Mucosa of rectum (tissue), 2 donors: ENCODE data around the gene SCN9A.

ENCODE experiments used
- H3K27ac ChIP-seq, 2 donors: one replicate each; pipeline ENCODE4 v1.7.0; 2013; ENCODE audit warnings: inconsistent platforms in 2 of 2, low read depth in 2 of 2, low read length in 2 of 2
- H3K27me3 ChIP-seq, 2 donors: one replicate each; pipeline ENCODE4 v1.7.0; 2013; ENCODE audit warnings: low read length in 2 of 2; ENCODE audit not compliant: control insufficient read depth in 2 of 2, insufficient read depth in 2 of 2
- H3K36me3 ChIP-seq, 2 donors: one replicate each; pipeline ENCODE4 v1.7.0; 2013; ENCODE audit warnings: low read length in 2 of 2; ENCODE audit not compliant: control insufficient read depth in 2 of 2, insufficient read depth in 2 of 2
- H3K4me1 ChIP-seq, 2 donors: one replicate each; pipeline ENCODE4 v1.7.0; 2013; ENCODE audit warnings: low read length in 2 of 2, mild to moderate bottlenecking in 1 of 2; ENCODE audit not compliant: control insufficient read depth in 2 of 2, insufficient read depth in 2 of 2
- H3K4me3 ChIP-seq, 2 donors: one replicate each; pipeline ENCODE4 v1.7.0; 2013; ENCODE audit warnings: low read length in 2 of 2
- H3K9ac ChIP-seq, 2 donors: one replicate each; pipeline ENCODE4 v1.7.0; 2013; ENCODE audit warnings: low read length in 2 of 2, low read depth in 1 of 2, mild to moderate bottlenecking in 1 of 2
- H3K9me3 ChIP-seq, 2 donors: one replicate each; pipeline ENCODE4 v1.7.0; 2013; ENCODE audit warnings: low read length in 2 of 2; ENCODE audit not compliant: control insufficient read depth in 2 of 2
- donor health status: healthy.
- donor health status: Normal muscosa, but diverticular disease.

The SCN9A gene

DNA sequence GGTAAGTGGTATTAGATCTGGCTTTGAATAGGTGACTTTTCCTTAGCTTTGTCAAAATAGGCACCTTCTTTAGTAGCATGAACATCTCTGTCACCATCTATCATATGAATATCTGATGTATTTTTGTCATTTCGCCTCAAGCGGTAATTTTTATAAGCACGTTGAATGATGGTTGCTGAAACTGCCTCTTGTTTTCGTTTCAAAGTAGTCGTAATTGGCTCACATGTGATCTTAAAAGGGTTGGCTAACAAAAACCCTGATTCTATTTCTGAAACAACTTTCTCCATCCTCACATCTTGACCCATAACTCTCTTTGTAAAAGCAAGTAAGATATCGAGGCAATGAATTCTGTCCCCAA lies 29.8 kb upstream of the SCN9A start:
- H3K4me3 ChIP-seq, result no peak overlapping the region
- no peak overlapping the region for H3K9ac ChIP-seq

DNA sequence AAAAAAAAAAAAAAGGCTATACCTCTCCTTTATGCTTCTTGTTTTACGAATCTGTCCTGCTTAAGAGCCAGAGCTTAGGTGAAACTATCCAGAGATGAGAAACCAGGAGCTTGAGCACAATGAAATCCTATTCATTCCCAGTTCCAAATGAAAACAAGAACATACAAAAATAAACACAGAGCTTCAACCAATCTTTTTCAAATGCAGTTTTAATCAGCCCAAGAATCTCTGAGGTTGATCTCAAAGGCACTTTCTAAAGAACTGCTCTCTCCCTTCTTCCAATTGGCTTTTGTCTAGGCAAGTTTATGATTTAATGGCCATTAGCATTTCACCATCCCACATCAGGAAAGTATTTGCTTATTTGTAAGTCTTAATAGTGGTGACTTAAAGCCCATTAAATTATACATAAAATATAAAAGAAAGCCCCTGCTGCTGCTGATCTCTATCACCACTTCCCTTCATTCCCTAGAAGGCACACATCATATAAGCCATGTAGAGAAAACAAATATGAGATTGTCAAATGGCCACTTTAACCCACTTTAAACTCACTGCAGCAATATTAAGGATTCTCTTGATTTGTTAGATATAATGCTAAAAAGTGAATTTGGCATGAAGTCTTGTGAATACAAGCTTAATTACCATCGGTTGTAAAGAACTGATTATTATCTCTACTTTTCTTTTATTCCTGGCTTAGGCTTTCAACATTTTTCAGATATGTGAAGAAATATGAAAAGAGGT lies 29.3 kb upstream of the SCN9A start:
- Histone ChIP-seq H3K27me3 (no peaks in the 10 kb centered on the region), H3K36me3 (no peaks in the 10 kb centered on the region), H3K27ac (no peak overlapping the region)

More for the DNA sequence above, 29.8 kb upstream of the SCN9A start:
- H3K4me1 ChIP-seq, result no peaks in the 10 kb centered on the region
- no peaks in the 10 kb centered on the region for H3K9me3 ChIP-seq
- H3K27ac ChIP-seq, result no peak overlapping the region
- no peaks in the 10 kb centered on the region for H3K36me3 ChIP-seq
- H3K27me3 ChIP-seq, result no peaks in the 10 kb centered on the region

GRCh38 chr2:166394245-166394644 lies 18.5 kb upstream of the SCN9A start:
- Histone ChIP-seq H3K27me3 (no peaks in the 10 kb centered on the region), H3K9me3 (no peaks in the 10 kb centered on the region), H3K36me3 (no peaks in the 10 kb centered on the region), H3K4me1 (no peaks in the 10 kb centered on the region), H3K4me3 (no peak overlapping the region), H3K9ac (no peak overlapping the region), H3K27ac (no peak overlapping the region)

More for the DNA sequence above, 29.3 kb upstream of the SCN9A start:
- Histone ChIP-seq H3K9me3 (no peaks in the 10 kb centered on the region), H3K4me1 (no peaks in the 10 kb centered on the region), H3K4me3 (no peak overlapping the region), H3K9ac (no peak overlapping the region)

- no peaks in the 10 kb centered on the region for H3K27me3 ChIP-seq
- H3K9ac ChIP-seq, result no peak overlapping the region
- H3K4me1 ChIP-seq, result peaks cover 0 to 2% of the 10 kb centered on the region in 2 donors
- H3K36me3 ChIP-seq, result no peaks in the 10 kb centered on the region
- no peak overlapping the region for H3K27ac ChIP-seq
- H3K4me3 ChIP-seq, result no peak overlapping the region
- no peaks in the 10 kb centered on the region for H3K9me3 ChIP-seq
Measured at GRCh38 chr2:166393008-166393407, 17.3 kb upstream of the SCN9A start.

DNA sequence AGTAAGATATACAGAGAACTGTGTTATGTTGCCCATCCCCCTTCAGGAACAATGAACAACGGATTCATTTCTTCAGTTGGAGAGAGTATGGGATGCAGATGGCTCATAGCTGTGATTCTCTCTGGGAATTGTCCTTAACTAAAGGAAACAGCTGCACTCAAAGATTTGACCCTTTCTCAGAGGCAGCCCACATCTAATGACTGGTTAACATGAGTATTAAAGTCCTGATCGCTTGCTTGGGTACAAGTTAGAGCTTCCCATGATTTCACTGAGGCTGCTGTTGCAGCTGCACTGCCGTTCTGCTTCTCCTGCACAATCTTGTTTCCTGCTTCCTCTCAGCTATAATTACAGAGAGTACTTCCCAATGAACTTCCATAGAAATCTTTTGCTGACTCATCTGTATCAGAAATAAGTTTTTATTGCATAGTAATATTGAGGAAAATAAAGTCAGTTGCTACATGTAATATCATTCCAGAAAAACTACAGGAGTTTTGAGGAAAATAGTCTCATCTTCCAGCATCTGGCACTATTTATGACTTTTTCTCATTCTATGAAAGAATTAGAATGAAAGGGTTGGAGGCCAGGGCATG lies 12.8 kb upstream of the SCN9A start:
- Histone ChIP-seq H3K9ac (no peak overlapping the region), H3K27me3 (no peaks in the 10 kb centered on the region), H3K4me1 (peaks cover 0 to 2% of the 10 kb centered on the region in 2 donors), H3K4me3 (no peak overlapping the region), H3K36me3 (no peaks in the 10 kb centered on the region), H3K9me3 (no peaks in the 10 kb centered on the region), H3K27ac (no peak overlapping the region)

GRCh38 chr2:166385313-166385712 lies 9.6 kb upstream of the SCN9A start:
- Histone ChIP-seq H3K27ac (no peak overlapping the region), H3K9ac (no peak overlapping the region), H3K4me1 (peaks cover 0 to 2% of the 10 kb centered on the region in 2 donors), H3K4me3 (no peak overlapping the region), H3K27me3 (no peaks in the 10 kb centered on the region), H3K9me3 (no peaks in the 10 kb centered on the region), H3K36me3 (no peaks in the 10 kb centered on the region)

DNA sequence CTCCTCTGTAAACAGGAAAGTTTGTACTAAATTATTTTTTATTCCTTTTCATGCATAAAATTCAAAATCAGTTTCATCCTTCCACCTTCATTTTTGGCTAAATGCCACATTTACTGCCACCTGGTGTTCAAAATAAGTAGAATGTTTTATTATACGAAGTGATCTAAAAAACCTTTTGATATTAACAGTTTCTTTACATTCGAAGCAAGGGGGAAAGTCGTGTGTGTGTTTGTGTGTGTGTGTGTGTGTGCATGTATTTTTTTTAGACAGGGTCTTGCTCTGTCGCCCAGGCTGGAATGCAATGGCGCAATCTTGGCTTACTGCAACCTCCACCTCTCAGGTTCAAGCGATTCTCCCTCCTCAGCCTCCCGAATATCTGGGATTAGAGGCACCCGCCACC lies 9.0 kb upstream of the SCN9A start:
- Histone ChIP-seq H3K4me3 (no peak overlapping the region), H3K9ac (no peak overlapping the region), H3K27me3 (no peaks in the 10 kb centered on the region), H3K9me3 (no peaks in the 10 kb centered on the region), H3K4me1 (peaks cover 0 to 2% of the 10 kb centered on the region in 2 donors), H3K27ac (no peak overlapping the region), H3K36me3 (no peaks in the 10 kb centered on the region)

DNA sequence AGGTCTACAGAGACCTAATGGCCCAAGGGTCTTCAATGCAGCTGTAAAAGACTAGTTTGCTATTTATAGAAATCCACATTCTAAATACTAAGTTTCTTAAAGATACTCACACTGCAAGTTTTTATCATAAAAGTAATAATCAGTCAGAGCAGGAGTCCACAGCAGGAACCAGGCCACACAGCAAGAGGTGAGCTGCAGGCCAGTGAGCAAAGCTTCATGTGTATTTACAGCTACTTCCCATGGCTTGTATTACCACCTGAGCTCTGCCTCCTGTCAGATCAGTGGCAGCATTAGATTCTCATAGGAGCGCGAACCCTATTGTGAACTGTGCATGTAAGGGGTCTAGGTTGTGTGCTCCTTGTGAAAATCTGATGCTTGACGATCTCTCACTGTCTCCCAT lies 6.7 kb upstream of the SCN9A start:
- no peaks in the 10 kb centered on the region for H3K9me3 ChIP-seq
- no peak overlapping the region for H3K4me3 ChIP-seq
- no peaks in the 10 kb centered on the region for H3K36me3 ChIP-seq
- H3K4me1 ChIP-seq, result no peaks in the 10 kb centered on the region
- no peak overlapping the region for H3K27ac ChIP-seq
- no peak overlapping the region for H3K9ac ChIP-seq
- H3K27me3 ChIP-seq, result no peaks in the 10 kb centered on the region

GRCh38 chr2:166380615-166381014 lies 4.9 kb upstream of the SCN9A start:
- Histone ChIP-seq H3K9me3 (no peaks in the 10 kb centered on the region), H3K36me3 (no peaks in the 10 kb centered on the region), H3K27me3 (no peaks in the 10 kb centered on the region), H3K4me3 (no peak overlapping the region), H3K27ac (no peak overlapping the region), H3K4me1 (peaks cover 0 to under 1% of the 10 kb centered on the region in 2 donors), H3K9ac (no peak overlapping the region)

GRCh38 chr2:166376873-166377272 lies 1.1 kb upstream of the SCN9A start:
- no peak overlapping the region for H3K9ac ChIP-seq
- H3K27ac ChIP-seq, result no peak overlapping the region
- no peak overlapping the region for H3K4me3 ChIP-seq
- H3K9me3 ChIP-seq, result no peaks in the 10 kb centered on the region
- H3K4me1 ChIP-seq, result peaks cover 6 to 13% of the 10 kb centered on the region in 2 donors
- no peaks in the 10 kb centered on the region for H3K36me3 ChIP-seq
- H3K27me3 ChIP-seq, result no peaks in the 10 kb centered on the region
